K562 (cell line): ENCODE results near the gene SYCP2. TPM values are rescaled to one million over a fixed set of nuclear protein-coding genes. Genes with fewer than 3 reads are reported as not detected.

ENCODE experiments used
- ATAC-seq: fragments of 200-7000 bp; cut with Tn5 transposase; 3 replicates; pipeline ENCODE4 v1.9.1; 2020; ENCODE audit warnings: moderate library complexity
- BruUV-seq: library from RNA; stranded (reverse); fragments of 400-500 nt; replicated peaks from 2 replicates; lab custom pipeline; 2021; lab: Mats Ljungman, UMichigan
- CTCF ChIA-PET: fragments of 300-600 bp; formaldehyde crosslinking; extraction: SDS; loops from one replicate; lab custom pipeline; 2021; ENCODE audit warnings: low intra/inter-chr PET ratio; lab: Yijun Ruan, JAX
- POLR2A ChIA-PET: fragments of 300-600, 350-650 bp; sonication (Branson Sonifier 250); formaldehyde crosslinking; extraction: SDS; loops from one replicate; lab custom pipeline; 2021; ENCODE audit warnings: antibody characterized with exemption, inconsistent platforms; lab: Yijun Ruan, JAX
- DNase-seq, 4 experiments: peaks; one replicate each; pipeline versions ENCODE4 v3.0.0 to v3.0.0-alpha.2; 2011 to 2018; ENCODE audit warnings: low spot score in 3 of 4, mixed read lengths in 3 of 4; ENCODE audit errors: extremely low read depth in 1 of 4
- FAIRE-seq: peaks from 2 replicates; lab custom pipeline; 2011; peaks lifted over from hg19 to GRCh38; lab: Jason Lieb, UNC
- H2AFZ ChIP-seq: 2 replicates; pipeline ENCODE4 v1.6.0; 2011; ENCODE audit warnings: low read depth, low read length, control low read depth, inconsistent platforms
- H3K27ac ChIP-seq: fragments of 200-600 bp; 3 replicates; pipeline ENCODE4 v1.8.0; 2011; ENCODE audit warnings: low read depth, mild to moderate bottlenecking, control low read depth, inconsistent platforms, low read length, moderate library complexity, mixed read lengths; ENCODE audit errors: extremely low read depth
- H3K27me3 ChIP-seq, 2 experiments: fragments of 300-600 bp in 1 of 2; 2 replicates in 1 of 2; 3 replicates in 1 of 2; pipeline versions ENCODE4 v1.6.0 to v1.8.0; 2011; ENCODE audit warnings: inconsistent platforms in 2 of 2, low read length in 2 of 2, mild to moderate bottlenecking in 1 of 2, mixed read lengths in 1 of 2, moderate library complexity in 1 of 2; ENCODE audit not compliant: control insufficient read depth in 2 of 2, insufficient read depth in 2 of 2
- H3K36me3 ChIP-seq: fragments of 300-600 bp; 3 replicates; pipeline ENCODE4 v1.8.0; 2011; ENCODE audit warnings: mild to moderate bottlenecking, low read length, inconsistent platforms; ENCODE audit not compliant: control insufficient read depth, insufficient read depth
- H3K4me1 ChIP-seq, 2 experiments: fragments of 200-600 bp in 1 of 2; replicated peaks in 1 of 2; 2 replicates in 1 of 2; 3 replicates in 1 of 2; pipeline versions ENCODE4 v1.5.1 to v1.8.0; 2011; ENCODE audit warnings: inconsistent platforms in 2 of 2, low read length in 2 of 2, mild to moderate bottlenecking in 1 of 2, mixed read lengths in 1 of 2, moderate library complexity in 1 of 2; ENCODE audit not compliant: control insufficient read depth in 2 of 2, insufficient read depth in 2 of 2
- H3K4me2 ChIP-seq: 2 replicates; pipeline ENCODE4 v1.6.1; 2011; ENCODE audit warnings: low read length, control low read depth, inconsistent platforms, mixed read lengths; ENCODE audit not compliant: insufficient read depth
- H3K4me3 ChIP-seq: fragments of 200-600 bp; sonication (generic), shearing (Covaris generic); 2 replicates; pipeline ENCODE4 v1.5.1; 2016; ENCODE audit warnings: control low read depth, inconsistent platforms
- H3K79me2 ChIP-seq: fragments of 200-600 bp; 3 replicates; pipeline ENCODE4 v1.8.0; 2011; ENCODE audit warnings: low read length, inconsistent platforms; ENCODE audit not compliant: control insufficient read depth, insufficient read depth
- H3K9ac ChIP-seq, 2 experiments: 2 replicates each; pipeline versions ENCODE4 v1.6.0 to v1.6.1; 2011; ENCODE audit warnings: low read depth in 2 of 2, low read length in 2 of 2, control low read depth in 1 of 2, inconsistent platforms in 1 of 2, mild to moderate bottlenecking in 1 of 2, mixed read lengths in 1 of 2; ENCODE audit not compliant: insufficient read depth in 1 of 2
- H3K9me1 ChIP-seq: one replicate; pipeline ENCODE4 v1.6.0; 2011; ENCODE audit warnings: inconsistent platforms, mild to moderate bottlenecking, low read length, moderate library complexity; ENCODE audit not compliant: control insufficient read depth, insufficient read depth
- H3K9me3 ChIP-seq: replicated peaks from 2 replicates; pipeline ENCODE4 v1.5.1; 2011; ENCODE audit warnings: low read depth, low read length, inconsistent platforms; ENCODE audit not compliant: control insufficient read depth, insufficient read depth
- H4K20me1 ChIP-seq: replicated peaks from 2 replicates; pipeline ENCODE4 v1.6.1; 2011; ENCODE audit warnings: low read length, inconsistent platforms, mixed read lengths; ENCODE audit not compliant: control insufficient read depth, insufficient read depth
- CHD7 ChIP-seq: fragments of 200-600 bp; sonication (generic); IDR thresholded peaks from one replicate; pipeline ENCODE4 v1.6.1; 2012; ENCODE audit warnings: mild to moderate bottlenecking, low read depth, low read length, inconsistent platforms
- DMBX1 ChIP-seq: fragments of 250-450 bp; sonication (Bioruptor Pico); IDR thresholded peaks from 2 replicates; pipeline ENCODE4 v1.8.0; 2022; ENCODE audit warnings: inconsistent platforms, mild to moderate bottlenecking, moderate library complexity, borderline replicate concordance
- FOXA3 ChIP-seq, 2 experiments: fragments of 450-650 bp in 1 of 2; sonication (generic) in 1 of 2; formaldehyde crosslinking; IDR thresholded peaks in 1 of 2; conservative IDR thresholded peaks in 1 of 2; 2 replicates each; pipeline versions ENCODE4 v1.4.0 to v1.8.0; 2020 to 2022; ENCODE audit warnings: mild to moderate bottlenecking in 2 of 2, missing genetic modification reagents in 1 of 2
- KDM1A ChIP-seq, 2 experiments: fragments of 450-650 bp; IDR thresholded peaks; 2 replicates each; pipeline ENCODE4 v1.6.1; 2016; ENCODE audit warnings: mild to moderate bottlenecking in 2 of 2
- KLF1 ChIP-seq: fragments of 450-650 bp; IDR thresholded peaks from 2 replicates; pipeline ENCODE4 v1.6.1; 2016; ENCODE audit warnings: missing genetic modification characterization, missing compliant biosample characterization
- LARP7 ChIP-seq: fragments of 450-650 bp; IDR thresholded peaks from 2 replicates; pipeline ENCODE4 v1.6.1; 2016
- MAFF ChIP-seq: IDR thresholded peaks from 2 replicates; pipeline ENCODE4 v1.6.1; 2012; ENCODE audit warnings: low read length, improper control_type of control experiment
- NCOA6 ChIP-seq: fragments of 450-650 bp; IDR thresholded peaks from 2 replicates; pipeline ENCODE4 v1.6.1; 2017; ENCODE audit warnings: mild to moderate bottlenecking
- NFIC ChIP-seq: fragments of 450-650 bp; IDR thresholded peaks from 2 replicates; pipeline ENCODE4 v1.6.1; 2017; ENCODE audit warnings: mild to moderate bottlenecking, inconsistent platforms
- SNAPC5 ChIP-seq: fragments of 250-450 bp; sonication (Bioruptor Pico); IDR thresholded peaks from 2 replicates; pipeline ENCODE4 v1.8.0; 2021; ENCODE audit warnings: moderate library complexity, mild to moderate bottlenecking, inconsistent platforms
- TCFL5 ChIP-seq: fragments of 250-450 bp; sonication (Bioruptor Pico); conservative IDR thresholded peaks from 2 replicates; pipeline ENCODE4 v1.6.1; 2021; ENCODE audit warnings: mild to moderate bottlenecking, moderate library complexity, matching md5 sums
- WGBS: fragments of 100-300 bp; shearing (Covaris generic); methylation state at CpG from one replicate; pipeline ENCODE4 v1.1.6; 2016; ENCODE audit warnings: low coverage, mixed read lengths; ENCODE audit not compliant: insufficient coverage; ENCODE audit errors: missing lambda C conversion rate; 5-methylcytosine and 5-hydroxymethylcytosine counted together
- in situ Hi-C: fragments of 300-500 bp; cut with MboI; formaldehyde crosslinking; loops from 4 replicates; pipeline ENCODE4 v1.15.0; 2018; ENCODE audit warnings: inconsistent platforms, mixed read lengths
- intact Hi-C: fragments of 100-400 bp; cut with micrococcal nuclease; formaldehyde crosslinking; loops from 2 replicates; pipeline ENCODE4 v1.14.2; 2022
- polyA plus RNA-seq, 8 experiments: library from polyadenylated mRNA; depleted of rRNA in 4 of 8; stranded (reverse) in 5 of 8; unstranded in 3 of 8; fragments of >200 nt; fragmentation: Nextera tagmentation in 2 of 8; fragmentation: Illumina TruSeq in 1 of 8; extraction: Ambion mirVana in 2 of 8; extraction: Trizol in 1 of 8; gene quantifications; 2 replicates each; pipeline versions ENCODE4 v1.2.1 to v1.2.3, GENCODE V29; 2011 to 2014; ENCODE audit warnings: inconsistent platforms in 1 of 8, missing spikeins in 1 of 8
- total RNA-seq, 7 experiments: library from RNA; depleted of rRNA in 6 of 7; stranded (reverse); fragments of >200 nt in 6 of 7; fragmentation: Illumina TruSeq in 2 of 7; extraction: Trizol in 2 of 7; gene quantifications; 2 replicates each; pipeline versions ENCODE4 v1.2.1 to v1.2.3, GENCODE V29; 2011 to 2021; ENCODE audit warnings: low replicate concordance in 1 of 7

The SYCP2 gene
- total and polyA plus RNA-seq, 9 of the 15 experiments (the other 6 are each of a cell fraction or from before 2014, with no cell fraction given) = 0.24 to 1.6 (median 0.67) TPM

- Histone ChIP-seq H3K36me3 (no peaks in the 10 kb centered on the region), H2AFZ (no peak overlapping the region), H3K79me2 (no peaks in the 10 kb centered on the region), H3K4me3 (no peak overlapping the region), H3K27ac (no peak overlapping the region), H3K9me1 (no peaks in the 10 kb centered on the region), H3K4me1 (no peaks in the 10 kb centered on the region), H3K9ac (no peak overlapping the region), H3K27me3 (peaks cover 0 to 6% of the 10 kb centered on the region in 2 experiments; a peak in 2 of 5 replicates), H4K20me1 (no peaks in the 10 kb centered on the region; the same call in 1 of the 2 replicates), H3K9me3 (no peaks in the 10 kb centered on the region), H3K4me2 (no peak overlapping the region)
- ChIA-PET POLR2A (no interaction called here), CTCF (no interaction called here)
- no peak for ATAC-seq
- FAIRE-seq = no peak
- no peak for DNase-seq
- WGBS = under 1% methylated on average over 15 of the region's 16 CpGs
- BruUV-seq = no TSS peak
- in situ Hi-C loops (loop anchor here (10.0 kb wide), 1 partner anchor 1957 kb away; no protein-coding TSS in a partner anchor), intact Hi-C loops (no loop called here)
- no peak for TF ChIP-seq MAFF
- TF ChIP-seq CHD7 = no peak
- no peak for TF ChIP-seq TCFL5 (CRISPR knock-in tag)
- no peak for TF ChIP-seq KLF1
- no peak for TF ChIP-seq NCOA6
- TF ChIP-seq DMBX1 = no peak
- TF ChIP-seq NFIC = no peak
- TF ChIP-seq SNAPC5 = no peak
- no peak for TF ChIP-seq FOXA3 (CRISPR knock-in tag; conservative IDR thresholded peaks at IDR 0.05 in 1 of 2, IDR thresholded peaks at IDR 0.05 in 1 of 2)
- TF ChIP-seq LARP7 = no peak
- TF ChIP-seq KDM1A (IDR thresholded peaks at IDR 0.05) = no peak
These were observed 106.0 kb downstream of the SYCP2 start for GRCh38 chr20:59827138-59828056.
